HepG2 (cell line): ENCODE results near the gene LCTL.
A peak's percentile ranks its signal among the peaks of the same experiment; 100 is the strongest.

ENCODE experiments used
- DMTF1 ChIP-seq: sonication (generic); formaldehyde crosslinking; IDR thresholded peaks from 2 replicates; pipeline ENCODE4 v1.4.0; 2020; ENCODE audit warnings: mild to moderate bottlenecking, missing genetic modification reagents
- PHF8 ChIP-seq: sonication (generic); formaldehyde crosslinking; IDR thresholded peaks from 2 replicates; pipeline ENCODE4 v1.5.0; 2020; ENCODE audit warnings: missing genetic modification reagents
- POLR2A ChIP-seq, 2 experiments: IDR thresholded peaks; 2 replicates each; pipeline ENCODE4 v1.6.1; 2011; ENCODE audit warnings: low read depth in 2 of 2, low read length in 2 of 2, mild to moderate bottlenecking in 1 of 2, moderate library complexity in 1 of 2; ENCODE audit not compliant: insufficient read depth in 1 of 2
- SIN3A ChIP-seq: IDR thresholded peaks from 2 replicates; pipeline ENCODE4 v1.6.1; 2011; ENCODE audit warnings: low read depth, mild to moderate bottlenecking, control low read depth, low read length, borderline replicate concordance
- TBL1XR1 ChIP-seq: fragments of 150-350 bp; IDR thresholded peaks from 2 replicates; pipeline ENCODE4 v1.6.1; 2014; ENCODE audit warnings: borderline replicate concordance, low read length; ENCODE audit not compliant: partially characterized antibody
- YY1 ChIP-seq: IDR thresholded peaks from 2 replicates; pipeline ENCODE4 v1.6.1; 2011; ENCODE audit warnings: low read length, low read depth, moderate library complexity, mild to moderate bottlenecking; ENCODE audit not compliant: insufficient read depth, insufficient replicate concordance
- ZBTB40 ChIP-seq, 2 experiments: fragments of 450-650 bp in 1 of 2; sonication (generic) in 1 of 2; formaldehyde crosslinking in 1 of 2; IDR thresholded peaks; 2 replicates each; pipeline versions ENCODE4 v1.6.1 to v1.8.0; 2016 to 2022; ENCODE audit warnings: antibody characterized with exemption in 1 of 2, mild to moderate bottlenecking in 1 of 2, missing genetic modification reagents in 1 of 2
- ZNF280D ChIP-seq: sonication (generic); formaldehyde crosslinking; IDR thresholded peaks from 2 replicates; pipeline ENCODE4 v1.5.1; 2020; ENCODE audit warnings: mild to moderate bottlenecking, missing genetic modification reagents
- ZNF33B ChIP-seq: sonication (generic); formaldehyde crosslinking; IDR thresholded peaks from 2 replicates; pipeline ENCODE4 v1.5.1; 2020; ENCODE audit warnings: mild to moderate bottlenecking, missing genetic modification reagents
- TF ChIP-seq, protein P1 (sequence below): sonication (generic); formaldehyde crosslinking; IDR thresholded peaks from 2 replicates; pipeline ENCODE4 v1.5.0; 2020; ENCODE audit warnings: mild to moderate bottlenecking, missing genetic modification reagents, moderate library complexity

GRCh38 chr15:66504563-66505429 is 61.0 kb downstream of the LCTL start, which contains the start of the genes RPL4 and ZWILCH:
- TF ChIP-seq ZNF280D (CRISPR knock-in tag) (no peak), SIN3A (peak; percentile 98), POLR2A (IDR thresholded peaks at IDR 0.05; ENCODE audit: insufficient read depth in 1 of 2, low read depth in 2 of 2, low read length in 2 of 2) (peak; percentile 94 to 96), PHF8 (CRISPR knock-in tag) (peak; percentile 84), ZNF33B (CRISPR knock-in tag) (peak; percentile 50; the same call in 1 of the 2 replicates), YY1 (peak; percentile 92), DMTF1 (CRISPR knock-in tag) (no peak), ZBTB40 (IDR thresholded peaks at IDR 0.05) (peak; percentile 88), ZBTB40 (CRISPR knock-in tag; IDR thresholded peaks at IDR 0.05) (peak; percentile 14; the same call in 1 of the 2 replicates), TBL1XR1 (no peak)
- TF ChIP-seq, protein P1, sequence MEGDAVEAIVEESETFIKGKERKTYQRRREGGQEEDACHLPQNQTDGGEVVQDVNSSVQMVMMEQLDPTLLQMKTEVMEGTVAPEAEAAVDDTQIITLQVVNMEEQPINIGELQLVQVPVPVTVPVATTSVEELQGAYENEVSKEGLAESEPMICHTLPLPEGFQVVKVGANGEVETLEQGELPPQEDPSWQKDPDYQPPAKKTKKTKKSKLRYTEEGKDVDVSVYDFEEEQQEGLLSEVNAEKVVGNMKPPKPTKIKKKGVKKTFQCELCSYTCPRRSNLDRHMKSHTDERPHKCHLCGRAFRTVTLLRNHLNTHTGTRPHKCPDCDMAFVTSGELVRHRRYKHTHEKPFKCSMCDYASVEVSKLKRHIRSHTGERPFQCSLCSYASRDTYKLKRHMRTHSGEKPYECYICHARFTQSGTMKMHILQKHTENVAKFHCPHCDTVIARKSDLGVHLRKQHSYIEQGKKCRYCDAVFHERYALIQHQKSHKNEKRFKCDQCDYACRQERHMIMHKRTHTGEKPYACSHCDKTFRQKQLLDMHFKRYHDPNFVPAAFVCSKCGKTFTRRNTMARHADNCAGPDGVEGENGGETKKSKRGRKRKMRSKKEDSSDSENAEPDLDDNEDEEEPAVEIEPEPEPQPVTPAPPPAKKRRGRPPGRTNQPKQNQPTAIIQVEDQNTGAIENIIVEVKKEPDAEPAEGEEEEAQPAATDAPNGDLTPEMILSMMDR (CRISPR knock-in tag), result no peak
